ENCODE results near the gene TMEM132D. TPM values are rescaled to one million over a fixed set of nuclear protein-coding genes. Genes with fewer than 3 reads are reported as not detected.

Gene TMEM132D
- total RNA-seq, 1 experiment from 2014 or later = 1.4 TPM

GRCh38 chr12:129379076-129379804, 524.6 kb downstream of the TMEM132D start (continued):
- no peak for TF ChIP-seq ZNF512 (CRISPR knock-in tag; IDR thresholded peaks at IDR 0.05; ENCODE audit: borderline replicate concordance)
- TF ChIP-seq SMAD3 (CRISPR knock-in tag; IDR thresholded peaks at IDR 0.05; ENCODE audit: borderline replicate concordance) = no peak
- no peak for TF ChIP-seq E2F1 (CRISPR knock-in tag; IDR thresholded peaks at IDR 0.05)
- no peak for TF ChIP-seq NR3C1 (CRISPR knock-in tag; conservative IDR thresholded peaks at IDR 0.05; ENCODE audit: low read depth)

GRCh38 chr12:129378496-129378895, 525.3 kb downstream of the TMEM132D start:
- DNase-seq (ENCODE audit: low spot score) (no peak), ATAC-seq (no peak)
- peaks cover 7% of the 10 kb centered on the region; the same call in 1 of the 2 replicates for H3K27me3 Mint-ChIP-seq (ENCODE audit: low read depth)
- TF ChIP-seq MYBL2 (CRISPR knock-in tag; IDR thresholded peaks at IDR 0.05) = no peak
- TF ChIP-seq NR2C2 (CRISPR knock-in tag; IDR thresholded peaks at IDR 0.05) = no peak
- TF ChIP-seq SOX15 (CRISPR knock-in tag; IDR thresholded peaks at IDR 0.05) = no peak
- TF ChIP-seq CREB1 (CRISPR knock-in tag; IDR thresholded peaks at IDR 0.05) = no peak
- TF ChIP-seq AR (CRISPR knock-in tag; IDR thresholded peaks at IDR 0.05) = no peak
- TF ChIP-seq ATF2 (CRISPR knock-in tag; IDR thresholded peaks at IDR 0.05; ENCODE audit: borderline replicate concordance, low read depth) = no peak
- TF ChIP-seq PRRX2 (CRISPR knock-in tag; IDR thresholded peaks at IDR 0.05) = no peak
- no peak for TF ChIP-seq GABPB1 (CRISPR knock-in tag; IDR thresholded peaks at IDR 0.05)
- TF ChIP-seq ZNF396 (CRISPR knock-in tag; IDR thresholded peaks at IDR 0.05; ENCODE audit: borderline replicate concordance) = no peak
- TF ChIP-seq ZNF219 (CRISPR knock-in tag; IDR thresholded peaks at IDR 0.05; ENCODE audit: borderline replicate concordance) = no peak
- no peak for TF ChIP-seq RELA (CRISPR knock-in tag; IDR thresholded peaks at IDR 0.05; ENCODE audit: borderline replicate concordance)
- peaks cover 83% of the 10 kb centered on the region for H3K36me3 Mint-ChIP-seq
- H3K27ac Mint-ChIP-seq = no peak overlapping the region
- H3K9me3 Mint-ChIP-seq = peaks cover 93% of the 10 kb centered on the region
- ChIA-PET CTCF (no interaction called here), POLR2A (no interaction called here)
- no peaks in the 10 kb centered on the region for H3K4me1 Mint-ChIP-seq
- no peak overlapping the region for H3K4me3 Mint-ChIP-seq

GRCh38 chr12:129373746-129374145, 530.1 kb downstream of the TMEM132D start:
- DNase-seq (ENCODE audit: low spot score) (no peak), ATAC-seq (no peak)
- H3K27me3 Mint-ChIP-seq (ENCODE audit: low read depth) = peaks cover 6% of the 10 kb centered on the region; the same call in 1 of the 2 replicates
- peaks cover 58% of the 10 kb centered on the region for H3K36me3 Mint-ChIP-seq
- H3K4me1 Mint-ChIP-seq = no peaks in the 10 kb centered on the region
- no peak overlapping the region for H3K4me3 Mint-ChIP-seq
- ChIA-PET POLR2A (no interaction called here), CTCF (no interaction called here)
- H3K9me3 Mint-ChIP-seq = peaks cover 62% of the 10 kb centered on the region
- no peak overlapping the region for H3K27ac Mint-ChIP-seq
- TF ChIP-seq RELA (CRISPR knock-in tag; IDR thresholded peaks at IDR 0.05; ENCODE audit: borderline replicate concordance) (no peak), AR (CRISPR knock-in tag; IDR thresholded peaks at IDR 0.05) (no peak), E2F1 (CRISPR knock-in tag; IDR thresholded peaks at IDR 0.05) (no peak), GTF2I (CRISPR knock-in tag; conservative IDR thresholded peaks at IDR 0.05) (no peak), CREB1 (CRISPR knock-in tag; IDR thresholded peaks at IDR 0.05) (no peak), NFE2L1 (CRISPR knock-in tag; IDR thresholded peaks at IDR 0.05) (no peak), USF1 (CRISPR knock-in tag; IDR thresholded peaks at IDR 0.05) (no peak)

Data from WTC11 (cell line).